Effector CD4-positive, alpha-beta T cell (primary cell): Measurements from ENCODE around the gene PLA2G6.
"Not testable (repeated sequence)": the region's sequence is repeated elsewhere in the genome, so short reads cannot be mapped to it uniquely, and the experiment has no call there.

ENCODE experiments used
- DNase-seq: peaks from one replicate; pipeline ENCODE4 v3.0.0-alpha.2; 2020

The PLA2G6 gene

DNA sequence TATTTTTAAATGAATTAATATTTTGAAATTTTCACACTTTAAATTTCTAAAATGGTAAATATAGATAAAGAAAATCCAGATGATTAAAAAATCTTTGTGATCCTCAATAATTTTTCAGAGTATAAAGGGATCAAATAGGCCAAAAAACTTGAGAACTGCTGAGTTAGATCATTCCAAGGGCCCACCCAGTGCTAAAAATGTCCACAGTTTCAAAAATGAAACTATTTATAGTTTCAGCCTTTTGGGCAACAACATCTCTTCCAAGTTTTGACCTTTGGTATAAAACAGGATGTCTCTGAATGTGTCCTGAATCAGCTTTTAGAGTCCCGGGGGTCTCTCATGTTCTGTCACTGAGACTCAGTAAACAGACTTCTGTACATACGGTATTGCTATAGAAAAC, 50.2 kb downstream of the PLA2G6 start:
- no peak for DNase-seq

DNA sequence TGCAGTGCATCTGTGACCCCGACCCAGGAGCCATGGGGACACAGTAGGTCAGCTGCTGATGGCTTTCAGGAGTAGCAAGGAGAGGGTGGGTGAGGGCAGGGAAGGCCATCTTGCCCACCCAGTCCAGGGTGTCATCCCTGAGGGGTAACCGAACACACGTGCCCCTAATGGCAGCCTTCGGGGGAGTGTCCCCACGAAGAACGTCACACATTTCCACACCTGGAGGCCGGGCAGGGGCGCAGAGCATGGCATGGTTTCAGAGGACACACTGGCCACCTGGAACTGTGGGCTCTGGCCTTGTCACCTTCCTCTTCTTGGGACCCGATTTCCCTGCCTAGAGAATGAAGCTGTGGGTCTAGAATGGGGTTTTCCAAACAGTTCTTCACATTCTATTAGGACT, 51.8 kb downstream of the PLA2G6 start:
- no peak for DNase-seq

DNA sequence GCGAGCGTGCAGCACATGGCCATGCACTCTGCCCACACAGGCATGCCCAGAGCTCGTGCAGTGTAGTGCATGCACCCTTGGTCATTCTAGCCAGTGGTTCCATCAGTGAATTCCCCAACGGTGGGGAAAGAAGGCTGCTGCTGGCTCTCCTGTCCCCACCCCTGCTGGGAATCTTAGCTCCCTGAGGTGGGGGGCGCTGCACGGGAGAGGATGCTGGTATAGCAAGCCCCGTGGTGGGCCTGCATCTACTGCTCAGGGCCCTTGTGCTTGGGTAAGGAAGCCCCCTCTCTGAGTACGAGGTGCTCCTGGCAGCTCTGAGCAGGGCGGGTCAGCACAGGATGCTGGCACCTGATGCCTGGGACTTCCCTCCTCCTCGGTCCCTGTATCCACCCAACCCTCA, 52.6 kb downstream of the PLA2G6 start:
- DNase-seq, result no peak

DNA sequence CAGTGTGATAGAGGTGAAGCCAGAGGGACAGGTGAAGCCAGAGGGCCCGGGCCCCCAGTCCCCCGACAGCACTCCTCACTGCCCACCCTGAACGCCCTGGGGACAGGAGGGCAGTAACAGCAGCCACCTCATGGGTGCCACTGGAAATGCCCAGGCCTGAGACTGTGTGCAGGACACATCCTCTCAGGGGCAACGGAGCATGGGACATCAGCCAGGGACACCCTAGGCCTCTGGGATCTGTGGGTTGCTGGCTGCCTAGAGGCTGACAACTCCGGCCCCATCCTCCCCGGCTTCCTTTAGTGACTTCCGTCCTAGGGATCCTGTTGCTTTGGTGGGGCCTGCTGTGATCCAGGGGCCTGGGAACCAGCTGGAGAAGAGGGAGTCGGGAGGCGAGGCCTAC, 53.8 kb downstream of the PLA2G6 start:
- no peak for DNase-seq

DNA sequence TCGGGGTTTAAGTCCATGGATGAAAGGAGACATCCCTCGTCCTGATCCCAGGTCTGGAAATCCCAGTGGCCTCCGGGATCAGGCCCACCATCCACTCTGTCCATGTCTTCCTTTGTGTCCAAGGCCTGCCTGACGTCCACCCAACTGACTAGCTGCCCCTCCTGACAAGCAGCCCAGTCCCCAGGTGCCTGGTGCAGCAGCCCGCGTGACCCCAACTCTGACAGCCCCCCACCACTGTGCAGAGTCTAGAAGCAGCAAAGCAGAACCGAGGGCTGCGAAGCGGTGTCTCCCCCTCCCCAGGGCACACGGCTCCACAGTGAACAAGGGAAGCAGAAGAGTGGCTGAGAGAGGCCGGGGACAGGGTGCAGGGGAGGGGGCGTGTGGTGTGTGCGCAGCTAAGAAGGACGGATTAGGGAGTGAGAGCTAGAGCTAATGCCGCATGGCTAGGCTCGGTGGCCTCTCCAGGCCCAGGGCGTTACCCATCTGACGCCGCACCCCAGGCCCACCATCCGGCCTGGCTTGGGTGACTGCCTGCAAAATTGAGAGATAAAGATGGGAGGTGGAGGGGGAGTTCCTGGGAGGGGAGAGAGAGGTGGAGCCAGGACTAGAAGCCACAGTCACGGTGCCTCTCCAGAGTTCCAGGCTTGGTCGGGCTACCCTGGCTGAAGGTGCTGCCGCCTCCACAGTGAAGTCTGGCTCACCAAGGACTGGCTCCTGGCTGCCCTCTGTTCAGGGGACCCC, 54.5 kb downstream of the PLA2G6 start:
- no peak for DNase-seq

DNA sequence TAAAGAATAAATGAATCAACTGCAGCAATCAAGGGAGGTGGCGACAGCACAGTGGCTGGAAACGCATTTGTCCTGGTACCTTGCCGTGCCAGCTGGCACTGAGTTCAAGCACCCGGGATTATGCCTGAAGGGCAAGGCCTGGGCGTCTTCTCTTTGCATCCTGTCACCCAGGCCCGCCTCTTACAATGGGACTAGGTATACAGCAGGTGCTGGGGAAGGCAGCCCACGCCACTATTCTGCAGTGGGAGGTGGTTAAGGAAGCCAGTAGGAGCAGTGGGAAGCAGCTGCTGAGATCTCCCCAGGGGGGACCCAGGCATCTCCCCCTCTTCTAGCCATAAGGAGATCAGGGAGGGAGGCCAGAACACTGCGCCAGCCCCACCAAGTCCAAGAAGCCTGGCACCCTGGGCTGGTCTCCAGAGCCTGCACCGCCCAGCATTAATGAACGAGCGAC, 55.9 kb downstream of the PLA2G6 start:
- no peak for DNase-seq

DNA sequence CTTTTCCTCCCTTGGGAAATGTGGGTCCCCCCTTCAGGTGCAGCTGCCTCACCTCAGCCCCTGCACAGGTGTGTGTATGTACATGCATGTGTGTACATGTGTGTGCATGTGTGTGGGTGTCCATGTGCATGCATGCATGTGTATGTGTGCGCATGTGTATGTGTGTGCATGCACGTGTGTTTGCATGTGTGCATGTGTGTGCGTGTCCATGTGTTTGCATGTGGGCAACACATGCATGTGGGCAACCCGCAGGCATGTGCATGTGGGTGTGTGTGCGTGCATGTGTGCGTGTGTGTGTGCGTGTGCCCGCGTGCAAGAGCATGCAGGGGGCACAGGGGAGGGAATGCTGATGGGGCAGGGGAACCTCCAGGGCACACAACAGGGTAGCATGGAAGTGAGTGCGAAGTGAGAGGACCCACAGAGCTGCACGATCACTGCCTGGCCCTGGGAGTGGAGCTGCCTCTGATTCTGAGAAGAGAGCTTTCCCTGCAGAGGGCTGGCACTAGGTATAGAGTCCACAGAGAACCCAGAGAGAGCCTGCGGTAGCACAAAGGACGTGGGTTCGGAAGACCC, 56.5 kb downstream of the PLA2G6 start:
- DNase-seq, result no peak

DNA sequence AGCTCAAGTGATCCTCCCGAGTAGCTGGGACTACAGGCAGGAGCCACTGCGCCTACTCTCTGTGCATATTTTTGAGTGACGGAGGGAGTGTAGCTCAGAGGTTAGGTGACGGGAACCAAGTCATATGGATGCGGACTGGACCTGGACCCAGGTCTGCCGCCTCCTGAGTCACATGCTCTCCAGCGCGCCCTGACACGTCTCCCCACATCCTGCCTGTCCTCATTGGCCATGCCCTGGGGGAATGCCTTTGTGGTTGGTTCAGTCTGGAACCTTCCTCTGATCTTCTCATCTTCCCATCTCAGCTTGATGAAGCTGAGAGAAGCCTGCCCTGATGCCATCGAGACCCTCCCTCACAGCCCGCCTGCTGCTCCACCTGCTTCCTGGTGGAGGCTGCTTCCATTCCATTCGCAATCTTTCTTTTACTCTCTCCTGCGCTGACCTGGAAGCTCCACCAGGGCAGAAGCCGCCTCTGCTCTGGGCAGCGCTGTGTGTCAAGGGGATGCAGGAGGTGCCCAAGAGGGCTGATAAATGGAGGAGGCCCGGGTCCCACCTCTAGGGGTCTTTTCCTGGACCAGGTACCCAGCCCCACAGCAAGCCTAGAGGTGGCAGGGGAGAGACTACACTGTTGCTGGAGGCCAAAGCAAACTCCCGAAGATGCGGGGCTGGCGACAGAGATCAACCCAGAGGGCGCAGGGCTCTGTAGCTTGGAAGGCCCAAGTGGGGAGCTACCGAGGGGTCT, 57.2 kb downstream of the PLA2G6 start:
- DNase-seq, result no peak

DNA sequence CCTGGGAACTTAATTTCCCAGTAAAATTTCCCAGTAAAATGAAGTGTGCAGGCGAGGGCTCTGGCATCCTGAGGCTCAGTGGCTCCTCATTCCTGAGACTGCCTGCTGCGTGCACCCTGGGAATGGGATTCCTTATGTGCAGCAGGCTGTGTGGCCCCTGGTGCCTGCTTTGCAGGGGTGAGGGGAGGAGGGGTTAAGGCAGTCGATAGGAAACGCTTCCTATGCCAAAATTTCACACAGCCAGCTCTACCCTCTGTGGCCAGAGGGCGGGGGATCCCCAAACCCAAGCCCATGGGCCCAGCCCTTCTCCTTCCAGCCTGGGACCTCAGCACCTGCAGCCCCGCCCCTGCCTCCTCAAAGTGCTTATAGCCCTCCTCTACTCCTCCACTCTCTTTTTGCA, 59.0 kb downstream of the PLA2G6 start:
- no peak for DNase-seq

DNA sequence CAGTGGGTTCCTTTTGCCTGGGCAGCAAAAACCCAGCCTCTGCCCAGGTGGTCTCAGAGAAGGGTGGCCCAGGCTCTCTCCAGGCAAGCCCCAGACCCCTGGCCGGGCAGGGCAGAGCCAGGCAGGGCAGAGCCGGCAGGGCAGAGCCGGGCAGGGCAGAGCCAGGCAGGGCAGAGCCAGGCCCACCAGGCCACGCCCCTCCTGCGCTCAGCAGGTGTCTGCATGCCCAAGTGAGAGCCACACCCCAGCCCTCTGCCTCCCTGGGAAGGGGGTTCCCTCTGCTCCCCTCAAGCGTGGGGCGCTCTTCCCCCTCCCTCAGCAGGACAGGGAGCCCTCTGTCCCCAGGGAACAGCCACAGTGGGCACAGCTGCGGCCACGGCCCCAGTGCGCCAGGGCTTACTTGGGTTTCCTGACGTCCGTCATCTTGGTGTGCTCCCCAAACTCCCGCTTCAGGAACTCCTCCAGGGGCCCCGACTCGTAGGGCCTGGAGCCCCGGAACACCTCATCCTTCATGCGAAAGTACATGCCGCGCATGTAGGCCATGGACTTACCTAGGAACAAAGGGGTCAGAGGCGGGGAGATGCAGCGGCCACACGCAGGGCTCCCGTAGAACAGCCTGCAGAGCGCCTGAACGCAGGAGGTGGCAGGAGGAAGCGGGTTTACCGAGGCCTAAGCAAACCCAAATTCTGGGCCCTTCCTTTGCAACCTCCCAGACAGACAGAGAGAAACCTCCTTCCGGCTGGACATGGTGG, 61.1 kb downstream of the PLA2G6 start:
- DNase-seq, result no peak

DNA sequence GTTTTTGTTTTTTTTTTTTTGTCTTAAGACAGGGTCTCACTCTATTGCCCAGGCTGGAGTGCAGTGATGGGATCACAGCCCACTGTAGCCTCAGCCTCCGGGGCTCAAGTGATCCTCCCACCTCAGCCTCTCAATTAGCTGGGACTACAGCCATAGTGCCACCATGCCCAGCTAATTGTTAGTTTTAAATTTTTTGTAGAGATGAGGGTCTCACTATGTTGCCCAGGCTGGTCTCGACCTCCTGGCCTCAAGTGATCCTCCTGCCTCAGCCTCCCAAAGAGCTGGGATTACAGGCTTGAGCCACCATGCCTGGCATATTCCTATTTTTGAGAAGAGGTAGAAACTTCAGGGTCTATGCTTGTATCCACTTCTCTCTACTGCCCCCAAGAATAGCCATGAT, 62.9 kb downstream of the PLA2G6 start:
- DNase-seq, result not testable (repeated sequence)

DNA sequence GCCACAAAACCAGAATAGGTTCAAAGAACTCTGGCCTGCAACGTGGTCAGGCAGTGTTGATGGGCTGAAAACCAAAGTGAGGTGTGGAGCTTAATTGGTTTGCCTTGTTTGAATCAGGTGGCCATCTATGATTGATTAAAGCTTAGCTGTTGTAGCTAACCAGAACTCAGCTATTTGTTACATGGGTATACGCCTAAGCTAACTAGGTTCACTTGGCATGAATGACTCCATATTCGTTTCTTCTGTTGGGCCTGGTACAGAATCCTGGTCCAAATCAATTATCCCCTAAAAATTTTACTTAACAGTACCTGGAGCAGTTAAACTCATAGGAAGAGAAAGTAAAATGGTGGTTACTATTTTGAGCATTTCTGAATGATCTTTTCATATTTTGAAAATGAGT, 63.4 kb downstream of the PLA2G6 start:
- no peak for DNase-seq

DNA sequence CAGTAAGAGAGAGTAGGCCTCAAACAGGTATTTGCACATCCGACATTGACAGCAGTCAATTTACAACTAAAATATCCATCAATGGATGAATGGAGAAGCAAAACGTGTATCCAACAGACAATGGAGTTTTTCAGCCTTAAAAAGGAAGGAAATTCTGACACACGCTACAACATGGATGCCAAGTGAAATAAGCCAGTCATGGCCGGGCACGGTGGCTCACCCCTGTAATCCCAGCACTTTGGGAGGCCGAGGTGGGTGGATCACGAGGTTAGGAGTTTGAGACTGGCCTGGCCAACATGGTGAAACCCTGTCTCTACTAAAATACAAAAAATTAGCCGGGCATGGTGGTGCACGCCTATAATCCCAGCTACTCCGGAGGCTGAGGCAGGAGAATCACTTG, 64.1 kb downstream of the PLA2G6 start:
- DNase-seq, result not testable (repeated sequence)

DNA sequence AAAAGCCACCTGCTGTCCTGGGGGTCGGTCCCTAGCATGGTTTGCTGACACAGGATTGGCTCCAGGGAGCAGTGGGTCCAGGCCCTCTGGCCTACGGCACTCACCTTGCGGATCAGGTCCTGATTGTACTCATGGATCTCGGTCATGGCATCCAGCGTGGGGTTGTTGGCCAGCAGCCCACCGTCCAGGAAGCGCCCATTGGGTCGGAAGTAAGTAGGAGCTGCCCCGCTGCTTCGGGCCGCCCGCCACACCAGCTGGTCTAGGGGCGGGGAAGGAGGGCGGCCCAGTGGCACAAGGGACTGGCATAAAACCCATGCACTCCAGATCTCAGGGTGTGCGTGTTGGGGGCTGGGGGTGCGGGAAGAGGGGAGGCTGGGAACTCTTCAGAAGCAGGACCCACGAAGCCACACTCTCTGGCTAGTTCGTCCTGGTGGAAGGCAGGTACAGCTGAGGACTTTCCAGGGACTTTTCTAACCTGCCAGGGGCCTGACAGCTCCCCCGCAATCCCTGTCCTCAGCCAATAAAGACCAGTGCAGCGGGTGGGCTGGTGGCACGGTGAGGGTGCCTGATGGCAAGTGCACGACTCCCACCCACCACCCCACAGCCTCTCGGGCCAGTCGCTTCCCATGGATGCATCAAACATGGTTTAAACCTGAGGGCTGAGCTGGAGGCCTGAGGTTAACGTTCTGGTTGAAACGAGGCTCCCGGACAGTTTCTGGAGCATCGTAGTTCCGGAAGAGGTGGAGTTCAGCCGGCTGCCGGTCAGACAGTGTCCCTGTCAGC, 66.0 kb downstream of the PLA2G6 start:
- no peak for DNase-seq

DNA sequence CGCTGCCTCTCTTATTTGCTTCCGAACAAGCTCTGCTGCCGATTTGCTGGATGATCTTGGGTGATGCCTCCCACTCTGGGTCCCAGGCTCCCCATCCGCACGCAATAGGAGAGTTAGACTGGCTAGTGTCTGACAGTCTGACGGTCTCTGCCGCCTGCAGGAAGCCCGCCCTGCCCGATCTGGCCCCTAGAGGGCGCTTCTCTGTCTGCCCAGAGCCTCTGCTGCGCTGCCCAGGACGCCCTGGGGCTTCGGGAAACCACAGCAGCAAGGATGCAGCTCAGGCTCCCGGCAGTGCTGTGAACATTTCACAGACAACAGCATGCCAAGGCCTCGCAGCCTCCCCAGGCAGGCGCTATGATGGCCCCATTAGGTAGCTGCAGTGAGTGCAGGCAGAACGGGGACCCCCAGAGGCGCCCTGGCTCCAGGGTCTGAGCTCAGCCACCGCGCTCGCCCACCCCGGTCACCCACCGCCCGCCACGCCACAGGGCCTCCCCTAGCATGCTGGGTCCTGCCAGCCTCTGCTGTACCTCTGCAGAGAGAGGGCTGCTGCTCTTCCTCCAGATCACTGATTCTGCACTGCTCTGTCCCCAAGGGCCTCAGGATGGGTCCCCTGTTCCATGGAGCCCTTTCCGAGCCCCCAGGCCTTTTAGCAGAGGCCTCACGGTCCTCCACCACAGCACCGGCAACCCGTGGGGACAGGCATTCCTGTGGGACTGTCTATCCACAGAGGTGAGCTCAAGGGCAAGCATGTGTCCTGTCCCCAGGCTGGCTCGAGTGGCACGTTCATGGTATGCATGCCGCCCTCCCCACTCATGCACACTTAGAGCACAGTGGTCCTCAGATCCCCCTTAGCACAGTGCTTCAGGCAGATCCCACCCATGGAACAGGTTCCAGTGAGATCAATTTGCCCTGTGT, 66.9 kb downstream of the PLA2G6 start:
- DNase-seq, result peak; percentile 66

DNA sequence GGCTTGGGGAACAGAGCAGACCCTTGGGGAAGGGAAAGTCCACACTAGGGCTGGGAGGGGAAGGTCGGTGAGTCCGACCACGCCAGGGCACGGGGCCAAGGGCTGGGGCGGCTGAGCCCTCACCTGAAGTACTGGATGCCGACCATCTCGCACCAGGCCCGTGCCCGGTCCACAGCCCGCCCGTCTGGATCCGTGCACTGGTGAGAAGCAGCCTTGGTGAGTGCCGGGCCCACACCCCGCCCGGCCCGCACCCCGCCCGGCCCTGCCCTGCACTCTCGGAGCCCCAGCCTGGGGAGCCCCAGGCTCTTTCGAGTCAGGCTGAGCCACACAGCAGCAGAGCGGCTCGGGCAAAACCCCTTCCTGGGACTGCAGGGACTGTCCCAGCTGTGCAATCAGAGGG, 69.2 kb downstream of the PLA2G6 start:
- DNase-seq, result no peak

DNA sequence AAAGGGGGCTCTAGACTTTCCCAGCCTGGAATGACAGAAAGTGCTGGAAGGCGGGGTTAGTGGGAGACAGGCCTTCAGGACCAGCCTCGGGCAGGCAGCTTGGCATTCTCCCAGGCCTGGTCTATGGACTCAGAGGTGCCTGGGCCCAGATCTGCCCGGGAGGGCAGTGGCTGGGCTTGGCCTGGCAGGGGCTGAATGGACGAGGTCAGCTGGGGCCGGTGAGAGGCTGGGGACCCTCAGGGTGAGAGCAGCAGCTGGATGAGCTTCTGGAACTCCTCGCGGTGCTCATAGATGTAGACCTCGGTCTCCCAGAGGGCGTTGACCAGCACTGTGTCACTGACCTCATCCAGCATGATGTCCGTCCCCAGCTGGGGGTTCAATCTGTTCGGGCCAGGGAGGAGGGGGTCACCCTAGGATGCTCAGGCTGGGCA, 69.7 kb downstream of the PLA2G6 start:
- no peak for DNase-seq

DNA sequence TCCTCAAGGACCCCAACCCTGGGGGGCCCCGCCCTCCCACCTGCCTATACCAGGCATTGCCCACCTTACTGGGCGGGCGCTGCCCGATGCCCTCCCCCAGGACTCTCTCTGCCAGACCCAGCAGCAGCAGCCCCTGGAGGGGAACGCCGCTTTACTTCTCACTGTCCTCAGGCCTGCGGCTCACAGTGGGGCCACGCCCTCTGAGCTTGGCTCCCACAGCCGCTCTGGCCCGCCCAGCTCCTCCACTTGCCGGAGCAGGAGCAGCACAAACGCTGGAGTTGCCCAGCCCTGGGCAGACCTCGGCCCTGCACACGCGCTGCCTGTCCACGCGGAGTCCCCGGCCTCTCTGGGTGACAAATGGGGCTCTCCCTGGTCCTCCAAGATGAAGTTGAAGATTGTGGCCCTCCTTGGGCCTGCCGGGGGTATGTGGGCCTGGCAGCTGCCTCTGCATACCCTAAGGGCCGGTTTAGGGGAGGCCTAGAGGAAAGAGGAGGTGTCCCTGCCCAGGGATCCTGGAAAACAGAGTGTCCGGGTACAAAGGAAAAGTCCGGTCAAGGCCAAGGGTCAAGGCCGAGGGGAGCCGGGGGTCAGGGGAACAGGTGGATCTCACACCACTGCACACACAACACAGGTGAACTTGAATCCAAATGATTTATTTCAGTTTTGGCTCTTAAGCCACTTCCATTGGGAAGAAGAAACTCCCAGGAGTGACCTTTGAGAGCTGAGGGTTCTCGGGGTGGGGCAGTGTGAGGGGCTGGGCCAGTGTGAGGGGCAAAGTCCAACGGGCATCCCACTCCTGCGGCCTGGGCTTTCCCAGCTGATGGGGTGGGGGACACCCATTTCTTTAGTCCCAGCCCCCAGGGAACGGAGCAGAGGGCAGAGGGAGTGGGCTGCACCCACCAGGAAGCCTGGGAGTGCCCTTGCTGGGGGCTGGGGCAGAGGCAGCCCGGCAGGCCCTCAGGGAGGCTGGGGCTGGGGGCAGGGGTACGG, 70.5 kb downstream of the PLA2G6 start:
- DNase-seq, result no peak

DNA sequence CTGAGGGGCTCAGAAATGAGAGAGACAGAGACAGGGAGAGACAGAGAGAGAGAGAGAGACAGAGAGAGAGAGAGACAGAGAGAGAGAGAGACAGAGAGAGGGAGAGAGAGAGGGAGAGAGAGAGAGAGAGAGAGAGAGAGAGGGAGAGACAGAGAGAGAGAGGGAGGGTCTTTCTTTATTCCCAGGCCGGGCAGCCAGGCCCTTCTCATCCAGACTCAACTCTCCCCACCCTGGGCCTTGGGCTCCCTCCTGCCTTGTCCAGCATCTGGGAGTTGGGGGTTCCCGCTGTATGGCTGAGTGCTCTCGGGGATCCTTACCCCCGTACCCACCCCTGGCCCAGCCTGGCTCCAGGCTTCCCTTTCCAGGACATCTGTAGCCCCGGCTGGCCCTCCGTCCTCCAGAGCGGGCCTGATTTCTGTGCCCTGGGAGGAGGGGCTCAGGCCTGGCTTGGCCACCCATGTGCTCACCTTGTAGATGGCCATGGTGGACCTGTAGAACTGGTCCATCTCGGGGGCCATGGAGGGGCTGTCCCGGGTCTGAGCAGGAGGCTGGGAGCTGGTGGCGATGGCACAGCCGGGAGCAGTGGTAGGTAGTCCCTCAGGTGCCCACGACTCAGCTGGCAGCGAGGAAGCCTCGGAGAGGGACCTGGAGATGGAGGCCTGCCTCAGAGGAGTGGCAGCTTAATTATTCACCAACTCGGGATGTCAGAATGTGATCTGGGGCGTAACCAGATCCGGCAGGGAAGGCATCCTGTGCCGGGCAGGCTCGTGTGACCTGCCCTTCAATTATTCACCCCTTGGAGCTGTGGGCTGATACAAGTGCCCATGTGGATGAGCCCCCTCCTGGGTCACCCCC, 71.4 kb downstream of the PLA2G6 start, which contains the start of gene BAIAP2L2:
TSS of gene BAIAP2L2 (minus strand) at position 677 of the 855 bp plus-strand sequence. CDS start at position 518, 159 bp downstream.
- DNase-seq, result no peak
